Upper lobe of left lung (tissue), 4 donors: ENCODE data around the gene ZIC3.

Source experiments
- EP300 ChIP-seq, 4 donors: sonication (generic); formaldehyde crosslinking; IDR thresholded peaks; one replicate each; pipeline ENCODE4 v1.5.1; 2017; ENCODE audit warnings: antibody characterized with exemption in 4 of 4, control low read depth in 2 of 4
- POLR2A ChIP-seq, 4 donors: fragments of 450-650 bp; IDR thresholded peaks; one replicate each; pipeline ENCODE4 v1.5.1; 2016 to 2017; ENCODE audit warnings: antibody characterized with exemption in 4 of 4, mild to moderate bottlenecking in 2 of 4
- POLR2AphosphoS5 ChIP-seq, 2 donors: sonication (generic); formaldehyde crosslinking; IDR thresholded peaks; one replicate each; pipeline ENCODE4 v1.5.1; 2017; ENCODE audit warnings: antibody characterized with exemption in 2 of 2
- TF ChIP-seq, protein P1 (sequence below), 6 experiments: fragments of 450-650 bp in 4 of 6; fragments of 200-600 bp in 2 of 6; sonication (generic) in 2 of 6; IDR thresholded peaks; one replicate each; pipeline ENCODE4 v1.5.1; 2016 to 2019; ENCODE audit warnings: antibody characterized with exemption in 6 of 6

DNA sequence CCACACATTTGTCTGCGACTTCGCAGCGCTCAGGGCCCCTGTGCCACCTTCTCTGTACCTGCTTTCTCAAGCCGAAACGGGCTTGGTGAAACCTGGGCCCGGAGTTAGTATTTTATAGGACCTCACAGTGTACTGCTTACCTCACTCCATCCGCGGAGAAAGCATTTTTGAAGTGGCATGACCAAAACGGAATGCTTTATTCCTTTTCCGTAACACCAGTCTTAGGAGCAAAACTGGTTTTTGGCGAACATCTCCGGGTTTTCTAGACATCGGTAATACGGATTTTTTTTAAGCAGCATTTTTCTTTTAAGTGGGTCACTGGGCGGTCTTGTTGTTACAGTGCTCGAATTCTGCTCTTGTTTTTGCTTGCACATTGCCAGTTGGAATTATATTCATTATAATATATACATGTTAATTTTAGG lies 3.6 kb downstream of the ZIC3 start:
- TF ChIP-seq POLR2A (IDR thresholded peaks at IDR 0.05) = no peak
- TF ChIP-seq, protein P1, sequence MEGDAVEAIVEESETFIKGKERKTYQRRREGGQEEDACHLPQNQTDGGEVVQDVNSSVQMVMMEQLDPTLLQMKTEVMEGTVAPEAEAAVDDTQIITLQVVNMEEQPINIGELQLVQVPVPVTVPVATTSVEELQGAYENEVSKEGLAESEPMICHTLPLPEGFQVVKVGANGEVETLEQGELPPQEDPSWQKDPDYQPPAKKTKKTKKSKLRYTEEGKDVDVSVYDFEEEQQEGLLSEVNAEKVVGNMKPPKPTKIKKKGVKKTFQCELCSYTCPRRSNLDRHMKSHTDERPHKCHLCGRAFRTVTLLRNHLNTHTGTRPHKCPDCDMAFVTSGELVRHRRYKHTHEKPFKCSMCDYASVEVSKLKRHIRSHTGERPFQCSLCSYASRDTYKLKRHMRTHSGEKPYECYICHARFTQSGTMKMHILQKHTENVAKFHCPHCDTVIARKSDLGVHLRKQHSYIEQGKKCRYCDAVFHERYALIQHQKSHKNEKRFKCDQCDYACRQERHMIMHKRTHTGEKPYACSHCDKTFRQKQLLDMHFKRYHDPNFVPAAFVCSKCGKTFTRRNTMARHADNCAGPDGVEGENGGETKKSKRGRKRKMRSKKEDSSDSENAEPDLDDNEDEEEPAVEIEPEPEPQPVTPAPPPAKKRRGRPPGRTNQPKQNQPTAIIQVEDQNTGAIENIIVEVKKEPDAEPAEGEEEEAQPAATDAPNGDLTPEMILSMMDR (IDR thresholded peaks at IDR 0.05) = no peak
- TF ChIP-seq POLR2AphosphoS5 (IDR thresholded peaks at IDR 0.05) = no peak
- TF ChIP-seq EP300 (IDR thresholded peaks at IDR 0.05) = no peak
